Coronary artery (tissue), 2 donors: Measurements from ENCODE around the gene UBD.

Experiments used
- DNase-seq: peaks from one replicate; pipeline ENCODE4 v3.0.0-alpha.2; 2017; ENCODE audit warnings: low spot score
- H3K27ac ChIP-seq, 2 donors: fragments of 200-600 bp; sonication (generic); one replicate each; pipeline ENCODE4 v1.5.1; 2016 to 2019
- H3K4me3 ChIP-seq: fragments of 200-600 bp; sonication (generic); 2 replicates; pipeline ENCODE4 v1.5.1; 2016; ENCODE audit warnings: mild to moderate bottlenecking, moderate library complexity
- CTCF ChIP-seq: fragments of 200-600 bp; sonication (generic); IDR thresholded peaks from one replicate; pipeline ENCODE4 v1.5.1; 2019; ENCODE audit warnings: antibody characterized with exemption

UBD gene

GRCh38 chr6:29517728-29518440 lies 41.6 kb downstream of the UBD start:
- Histone ChIP-seq H3K27ac (no peak overlapping the region), H3K4me3 (no peak overlapping the region)
- no peak for TF ChIP-seq CTCF
- no peak for DNase-seq

GRCh38 chr6:29517245-29517644 lies 42.3 kb downstream of the UBD start:
- no peak for DNase-seq
- TF ChIP-seq CTCF, result no peak
- no peak overlapping the region for H3K27ac ChIP-seq
- no peak overlapping the region for H3K4me3 ChIP-seq

- Histone ChIP-seq H3K27ac (no peak overlapping the region), H3K4me3 (no peak overlapping the region)
- no peak for DNase-seq
- no peak for TF ChIP-seq CTCF
Measured at GRCh38 chr6:29516108-29516507, 43.4 kb downstream of the UBD start.

GRCh38 chr6:29510746-29511300 lies 48.7 kb downstream of the UBD start:
- Histone ChIP-seq H3K4me3 (no peak overlapping the region), H3K27ac (no peak overlapping the region)
- TF ChIP-seq CTCF, result no peak
- DNase-seq, result no peak

GRCh38 chr6:29510202-29510601 lies 49.3 kb downstream of the UBD start:
- TF ChIP-seq CTCF, result no peak

GRCh38 chr6:29509711-29510110 lies 49.8 kb downstream of the UBD start:
- no peak for TF ChIP-seq CTCF
- DNase-seq, result no peak
- H3K27ac ChIP-seq, result no peak overlapping the region
- H3K4me3 ChIP-seq, result no peak overlapping the region

More at GRCh38 chr6:29510202-29510601, 49.3 kb downstream of the UBD start:
- H3K4me3 ChIP-seq, result no peak overlapping the region
- H3K27ac ChIP-seq, result no peak overlapping the region
- DNase-seq, result no peak

- DNase-seq, result no peak
- TF ChIP-seq CTCF, result no peak
Measured at GRCh38 chr6:29509239-29509638, 50.3 kb downstream of the UBD start.

More at GRCh38 chr6:29509239-29509638, 50.3 kb downstream of the UBD start:
- Histone ChIP-seq H3K4me3 (no peak overlapping the region), H3K27ac (no peak overlapping the region)
